Kidney (tissue), 22 donors: ENCODE measurements around the gene PPP4R1. TPM values are rescaled to one million over a fixed set of nuclear protein-coding genes. Genes with fewer than 3 reads are reported as not detected.

Experiments
- DNase-seq, 5 donors: peaks; one replicate each; pipeline ENCODE4 v3.0.0-alpha.2; 2013 to 2020
- FAIRE-seq: peaks from 2 replicates; lab custom pipeline; 2012; peaks lifted over from hg19 to GRCh38; lab: Jason Lieb, UNC
- H3K27ac ChIP-seq, 2 donors: one replicate each; pipeline ENCODE4 v1.7.0; 2013; ENCODE audit warnings: low read depth in 2 of 2, low read length in 2 of 2, inconsistent platforms in 1 of 2
- H3K27me3 ChIP-seq: one replicate; pipeline ENCODE4 v1.7.1; 2013; ENCODE audit warnings: low read length, inconsistent platforms; ENCODE audit not compliant: control insufficient read depth, insufficient read depth
- H3K36me3 ChIP-seq, 3 donors: one replicate each; pipeline versions ENCODE4 v1.7.0 to v1.7.1; 2013; ENCODE audit warnings: low read length in 3 of 3, control low read depth in 1 of 3, inconsistent platforms in 1 of 3; ENCODE audit not compliant: insufficient read depth in 3 of 3, control insufficient read depth in 2 of 3
- H3K4me1 ChIP-seq, 3 donors: one replicate each; pipeline versions ENCODE4 v1.7.0 to v1.7.1; 2013; ENCODE audit warnings: low read length in 3 of 3, inconsistent platforms in 1 of 3, low read depth in 1 of 3; ENCODE audit not compliant: control insufficient read depth in 2 of 3, insufficient read depth in 2 of 3
- H3K4me3 ChIP-seq, 3 donors: one replicate each; pipeline versions ENCODE4 v1.7.0 to v1.8.1; 2013; ENCODE audit warnings: low read length in 3 of 3, control low read depth in 1 of 3, inconsistent platforms in 1 of 3
- H3K9ac ChIP-seq, 3 donors: one replicate each; pipeline versions ENCODE4 v1.7.0 to v1.7.1; 2013; ENCODE audit warnings: low read length in 3 of 3, control low read depth in 1 of 3, inconsistent platforms in 1 of 3
- H3K9me3 ChIP-seq, 3 donors: one replicate each; pipeline versions ENCODE4 v1.7.0 to v1.7.1; 2013; ENCODE audit warnings: low read length in 3 of 3, control low read depth in 1 of 3, inconsistent platforms in 1 of 3; ENCODE audit not compliant: control insufficient read depth in 2 of 3, insufficient read depth in 1 of 3
- CTCF ChIP-seq: IDR thresholded peaks from 3 replicates; pipeline ENCODE4 v1.5.1; 2012; ENCODE audit warnings: mild to moderate bottlenecking, moderate library complexity, borderline replicate concordance; ENCODE audit not compliant: insufficient read depth; ENCODE audit errors: extremely low read depth
- intact Hi-C: fragments of 100-400 bp; cut with DNase I; formaldehyde crosslinking; loops from one replicate; pipeline ENCODE4 v1.11.1; 2022
- long read RNA-seq, 10 donors: library from polyadenylated mRNA in 1 of 10; unstranded in 1 of 10; transcript quantifications; one replicate each; pipeline ENCODE4 v2.0.0 and lab custom pipeline, GENCODE V29; 2021 to 2026
- polyA plus RNA-seq: library from polyadenylated mRNA; stranded (reverse); fragments of 350-450 nt; fragmentation: Illumina TruSeq; extraction: RNeasy Lipid Tissue Mini Kit (QIAGEN cat#74804); gene quantifications from one replicate; pipeline ENCODE4 v1.2.3, GENCODE V29; 2014; ENCODE audit warnings: low read depth, low replicate concordance; ENCODE audit not compliant: insufficient read depth
- total RNA-seq: library from RNA; stranded (reverse); fragmentation: NEBNext Ultra II Directional; extraction: Animal tissue kit (Norgen Biotek cat#: 25700); gene quantifications from one replicate; pipeline ENCODE4 v1.2.1, GENCODE V29; 2021
- donor health status: control.
- donor health status: control.
- donor health status: control.
- donor health status: control.
- donor health status: control.
- donor health status: DM: yes; HTN: yes; CAD: no.
- donor health status: Normal renal cell carcinoma (clear cell type).

The PPP4R1 gene
- total RNA-seq (122 TPM), polyA plus RNA-seq (23.9 TPM)
- long read RNA-seq, donor 1, partial matches to known transcripts, result 0 of 7 reads
- long read RNA-seq, donor 1, other reads (novel, unspliced or antisense), result 0 of 7 reads
- long read RNA-seq, donor 2, partial matches to known transcripts, result 0 of 3 reads
- long read RNA-seq, donor 2, other reads (novel, unspliced or antisense), result 0 of 3 reads
- long read RNA-seq, donor 3, partial matches to known transcripts, result 0 of 3 reads
- long read RNA-seq, donor 3, other reads (novel, unspliced or antisense), result 0 of 3 reads
- long read RNA-seq, donor 4, partial matches to known transcripts, result 7 of 9 reads
- long read RNA-seq, donor 4, other reads (novel, unspliced or antisense), result 0 of 9 reads
- long read RNA-seq, donor 5, result 0 reads
- long read RNA-seq, donor 6, partial matches to known transcripts, result 0 of 5 reads
- long read RNA-seq, donor 6, other reads (novel, unspliced or antisense), result 0 of 5 reads
- long read RNA-seq, donor 7, transcript PPP4R1-202 (20 exons, 3,885 nt), result major isoform, 34 of 97 reads
- long read RNA-seq, donor 7, transcript PPP4R1-203 (20 exons, 3,925 nt), result minor isoform, 5 of 97 reads
- long read RNA-seq, donor 7, partial matches to known transcripts, result 30 of 97 reads
- long read RNA-seq, donor 7, other reads (novel, unspliced or antisense), result 28 of 97 reads
- long read RNA-seq, donor 8, partial matches to known transcripts, result 0 of 5 reads
- long read RNA-seq, donor 8, other reads (novel, unspliced or antisense), result 0 of 5 reads
- long read RNA-seq, donor 9, partial matches to known transcripts, result 14 of 17 reads
- long read RNA-seq, donor 9, other reads (novel, unspliced or antisense), result 0 of 17 reads
- long read RNA-seq, donor 10, partial matches to known transcripts, result 0 of 5 reads
- long read RNA-seq, donor 10, other reads (novel, unspliced or antisense), result 0 of 5 reads

GRCh38 chr18:9614401-9615279 lies at the start of gene PPP4R1:
Gene PPP4R1, minus strand, starts transcription at chr18:9614559. Its CDS starts 75 bp downstream, at chr18:9614484.
- H3K9ac ChIP-seq, result peak within 1 kb of the TSS; percentile 26 to 75 (median 50)
- DNase-seq (peak; percentile 87 to 93 (median 91)), FAIRE-seq (no peak)
- intact Hi-C loops, result no loop called here
- H3K36me3 ChIP-seq, result peaks cover 0 to 2% (median 0%) of the 10 kb centered on the region in 3 donors
- H3K27me3 ChIP-seq, result no peaks in the 10 kb centered on the region
- peak within 1 kb of the TSS; percentile 73 to 77 (median 76) for H3K4me3 ChIP-seq
- H3K9me3 ChIP-seq, result no peaks in the 10 kb centered on the region
- no peak for TF ChIP-seq CTCF
- peak within 1 kb of the TSS; percentile 84 to 85 for H3K27ac ChIP-seq
- peaks cover 0 to 12% (median 2%) of the 10 kb centered on the region in 3 donors for H3K4me1 ChIP-seq

GRCh38 chr18:9663377-9663776 lies 49.0 kb upstream of the PPP4R1 start:
- DNase-seq (no peak), FAIRE-seq (no peak)
- TF ChIP-seq CTCF, result no peak
- H3K27me3 ChIP-seq, result no peaks in the 10 kb centered on the region
- no peaks in the 10 kb centered on the region for H3K36me3 ChIP-seq
- H3K4me1 ChIP-seq, result no peaks in the 10 kb centered on the region
- H3K4me3 ChIP-seq, result no peak overlapping the region
- H3K27ac ChIP-seq, result no peak overlapping the region
- intact Hi-C loops, result no loop called here
- no peak overlapping the region for H3K9ac ChIP-seq
- H3K9me3 ChIP-seq, result no peaks in the 10 kb centered on the region

GRCh38 chr18:9661564-9661963 lies 47.2 kb upstream of the PPP4R1 start:
- no peak overlapping the region for H3K27ac ChIP-seq
- no peaks in the 10 kb centered on the region for H3K36me3 ChIP-seq
- H3K4me1 ChIP-seq, result no peaks in the 10 kb centered on the region
- no peaks in the 10 kb centered on the region for H3K9me3 ChIP-seq
- intact Hi-C loops, result no loop called here
- DNase-seq (no peak), FAIRE-seq (no peak)
- no peak overlapping the region for H3K4me3 ChIP-seq
- no peak overlapping the region for H3K9ac ChIP-seq
- no peak for TF ChIP-seq CTCF
- no peaks in the 10 kb centered on the region for H3K27me3 ChIP-seq
